Lung (tissue), 12 donors: ENCODE data around the gene SCARF1. TPM values are rescaled to one million over a fixed set of nuclear protein-coding genes. Genes with fewer than 3 reads are reported as not detected.

Experiments used
- ATAC-seq: fragments of 200-7000 bp; cut with Tn5 transposase; one replicate; pipeline ENCODE4 v1.9.1; 2020; ENCODE audit warnings: moderate number of reproducible peaks; ENCODE audit not compliant: insufficient read depth, low FRiP score
- DNase-seq, 3 donors: peaks; one replicate each; pipeline ENCODE4 v3.0.0-alpha.2; 2013 to 2017
- H3K27ac ChIP-seq, 2 donors: one replicate each; pipeline ENCODE4 v1.5.1; 2013; ENCODE audit warnings: mild to moderate bottlenecking in 2 of 2, moderate library complexity in 2 of 2, control low read depth in 1 of 2, inconsistent platforms in 1 of 2, low read depth in 1 of 2, low read length in 1 of 2
- H3K27me3 ChIP-seq, 3 donors: one replicate each; pipeline ENCODE4 v1.5.1; 2013; ENCODE audit warnings: low read length in 2 of 3; ENCODE audit not compliant: control insufficient read depth in 3 of 3, insufficient read depth in 3 of 3
- H3K36me3 ChIP-seq, 4 donors: one replicate each; pipeline ENCODE4 v1.5.1; 2013; ENCODE audit warnings: low read length in 4 of 4, mild to moderate bottlenecking in 1 of 4, moderate library complexity in 1 of 4; ENCODE audit not compliant: control insufficient read depth in 4 of 4, insufficient read depth in 4 of 4
- H3K4me1 ChIP-seq, 5 donors: one replicate each; pipeline ENCODE4 v1.5.1; 2013; ENCODE audit warnings: low read length in 5 of 5, mild to moderate bottlenecking in 2 of 5, moderate library complexity in 1 of 5; ENCODE audit not compliant: control insufficient read depth in 5 of 5, insufficient read depth in 5 of 5
- H3K4me3 ChIP-seq: one replicate; pipeline ENCODE4 v1.5.1; 2013; ENCODE audit warnings: mild to moderate bottlenecking, control low read depth, moderate library complexity
- H3K9ac ChIP-seq, 2 donors: one replicate each; pipeline ENCODE4 v1.5.1; 2013; ENCODE audit warnings: low read length in 2 of 2, control low read depth in 1 of 2; ENCODE audit not compliant: insufficient read depth in 1 of 2
- H3K9me3 ChIP-seq, 4 donors: one replicate each; pipeline ENCODE4 v1.5.1; 2013; ENCODE audit warnings: low read length in 3 of 4, mild to moderate bottlenecking in 1 of 4, moderate library complexity in 1 of 4; ENCODE audit not compliant: control insufficient read depth in 4 of 4, insufficient read depth in 3 of 4
- CTCF ChIP-seq: IDR thresholded peaks from 2 replicates; pipeline ENCODE4 v1.5.1; 2012; ENCODE audit warnings: mild to moderate bottlenecking; ENCODE audit errors: control extremely low read depth, extremely low read depth
- WGBS, 2 donors: extraction: QIAGEN DNeasy Blood & Tissue Kit; methylation state at CpG; one replicate each; pipeline ENCODE4 v1.1.7; 2013; 5-methylcytosine and 5-hydroxymethylcytosine counted together
- polyA plus RNA-seq, 2 donors: library from polyadenylated mRNA; stranded (reverse); fragments of 200-250 nt; gene quantifications; one replicate each; pipeline ENCODE4 v1.2.1, GENCODE V29; 2013
- total RNA-seq, 2 donors: library from RNA; depleted of rRNA in 1 of 2; stranded (reverse); fragments of >200 nt in 1 of 2; gene quantifications; one replicate each; pipeline ENCODE4 v1.2.1, GENCODE V29; 2014 to 2021
- donor health status: control.
- donor health status: control.
- donor health status: Bipolar disorder and iron deficiency.
- donor health status: healthy.
- donor health status: DM: yes; HTN: yes; CAD: no.

The SCARF1 gene
- total and polyA plus RNA-seq, 4 donors = 17.1 to 39.7 (median 29.4) TPM

- H3K4me3 ChIP-seq = no peak overlapping the region
- no peak for TF ChIP-seq CTCF
- no peak overlapping the region for H3K9ac ChIP-seq
- H3K9me3 ChIP-seq = no peaks in the 10 kb centered on the region
- peaks cover 0 to under 1% (median 0%) of the 10 kb centered on the region in 3 donors for H3K27me3 ChIP-seq
- DNase-seq (no peak), ATAC-seq (no peak)
- no peak overlapping the region for H3K27ac ChIP-seq
- peaks cover 0 to 3% (median under 1%) of the 10 kb centered on the region in 4 donors for H3K36me3 ChIP-seq
- 39 to 67% methylated on average over 14 of the region's 14 CpGs for WGBS, 2 donors
- H3K4me1 ChIP-seq = peaks cover 0 to 27% (median 11%) of the 10 kb centered on the region in 5 donors
These were observed 20.5 kb downstream of the SCARF1 start for GRCh38 chr17:1625053-1625452.

- no peak for DNase-seq
- Histone ChIP-seq H3K4me3 (no peak overlapping the region), H3K27me3 (no peaks in the 10 kb centered on the region), H3K9ac (no peak overlapping the region), H3K27ac (no peak overlapping the region), H3K9me3 (no peaks in the 10 kb centered on the region), H3K36me3 (peaks cover 0 to 4% (median under 1%) of the 10 kb centered on the region in 4 donors), H3K4me1 (peaks cover 0 to 25% (median 11%) of the 10 kb centered on the region in 5 donors)
- 86 to 87% methylated on average over 12 of the region's 12 CpGs for WGBS, 2 donors
- ATAC-seq = no peak
- TF ChIP-seq CTCF = no peak
These were observed 20.9 kb downstream of the SCARF1 start for GRCh38 chr17:1624650-1625049.

GRCh38 chr17:1623057-1623630 is 22.4 kb downstream of the SCARF1 start:
- DNase-seq = no peak
- ATAC-seq = no peak
- TF ChIP-seq CTCF = no peak
- no peaks in the 10 kb centered on the region for H3K9me3 ChIP-seq
- 93 to 94% methylated on average over 14 of the region's 14 CpGs for WGBS, 2 donors
- no peaks in the 10 kb centered on the region for H3K27me3 ChIP-seq
- H3K9ac ChIP-seq = no peak overlapping the region
- H3K36me3 ChIP-seq = peaks cover 0 to 7% (median under 1%) of the 10 kb centered on the region in 4 donors
- no peak overlapping the region for H3K27ac ChIP-seq
- peaks cover 0 to 25% (median 11%) of the 10 kb centered on the region in 5 donors for H3K4me1 ChIP-seq
- H3K4me3 ChIP-seq = no peak overlapping the region
